GM18508 (cell line): ENCODE data around the gene SPDYE6.
"Not testable (repeated sequence)": the region's sequence is repeated elsewhere in the genome, so short reads cannot be mapped to it uniquely, and the experiment has no call there.

ENCODE experiments used
- ATAC-seq: cut with Tn5 transposase; IDR thresholded peaks from one replicate; pipeline ENCODE4 v1.9.1; 2021; ENCODE audit warnings: moderate number of reproducible peaks; ENCODE audit not compliant: insufficient read depth, unreplicated experiment

The SPDYE6 gene, protein sequence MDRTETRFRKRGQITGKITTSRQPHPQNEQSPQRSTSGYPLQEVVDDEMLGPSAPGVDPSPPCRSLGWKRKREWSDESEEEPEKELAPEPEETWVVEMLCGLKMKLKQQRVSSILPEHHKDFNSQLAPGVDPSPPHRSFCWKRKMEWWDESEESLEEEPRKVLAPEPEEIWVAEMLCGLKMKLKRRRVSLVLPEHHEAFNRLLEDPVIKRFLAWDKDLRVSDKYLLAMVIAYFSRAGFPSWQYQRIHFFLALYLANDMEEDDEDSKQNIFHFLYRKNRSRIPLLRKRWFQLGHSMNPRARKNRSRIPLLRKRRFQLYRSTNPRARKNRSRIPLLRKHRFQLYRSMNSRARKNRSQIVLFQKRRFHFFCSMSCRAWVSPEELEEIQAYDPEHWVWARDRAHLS

DNA sequence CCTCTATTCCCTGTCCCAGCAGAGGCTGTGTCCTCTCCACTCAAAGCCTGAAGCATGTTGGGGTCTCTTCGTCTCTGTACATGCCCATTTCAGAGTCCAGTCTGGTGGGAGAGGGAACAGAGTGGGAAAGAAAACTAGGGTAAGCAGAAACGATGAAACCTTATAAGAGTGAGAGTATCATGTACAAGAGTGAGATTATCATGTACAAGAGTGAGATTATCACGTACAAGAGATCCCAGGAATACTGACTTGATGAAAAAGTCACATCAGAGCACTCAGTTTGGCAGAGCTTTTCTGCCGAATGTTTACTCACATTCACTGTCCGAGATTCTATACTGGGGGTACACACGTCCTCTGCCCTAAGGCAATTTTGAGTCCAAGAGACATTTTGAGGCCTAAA, at the start of gene SPDYE6:
TSS of gene SPDYE6 (minus strand) at position 101 of the 400 bp plus-strand sequence. CDS start 421 bp downstream, outside the sequence.
- ATAC-seq: not testable (repeated sequence)

DNA sequence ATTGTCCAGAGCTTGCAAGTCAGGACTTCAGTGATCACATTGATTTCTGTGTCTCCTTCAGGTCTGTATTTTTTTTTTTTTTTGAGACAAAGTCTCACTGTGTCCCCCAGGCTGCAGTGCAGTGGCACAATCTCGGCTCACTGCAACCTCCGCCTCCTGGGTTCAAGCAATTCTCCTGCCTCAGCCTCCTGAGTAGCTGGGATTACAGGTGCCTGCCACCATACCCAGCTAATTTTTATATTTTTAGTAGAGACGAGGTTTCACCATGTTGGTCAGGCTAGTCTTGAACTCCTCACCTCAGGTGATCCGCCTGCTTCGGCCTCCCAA, 48.6 kb upstream of the SPDYE6 start:
- ATAC-seq: not testable (repeated sequence)

DNA sequence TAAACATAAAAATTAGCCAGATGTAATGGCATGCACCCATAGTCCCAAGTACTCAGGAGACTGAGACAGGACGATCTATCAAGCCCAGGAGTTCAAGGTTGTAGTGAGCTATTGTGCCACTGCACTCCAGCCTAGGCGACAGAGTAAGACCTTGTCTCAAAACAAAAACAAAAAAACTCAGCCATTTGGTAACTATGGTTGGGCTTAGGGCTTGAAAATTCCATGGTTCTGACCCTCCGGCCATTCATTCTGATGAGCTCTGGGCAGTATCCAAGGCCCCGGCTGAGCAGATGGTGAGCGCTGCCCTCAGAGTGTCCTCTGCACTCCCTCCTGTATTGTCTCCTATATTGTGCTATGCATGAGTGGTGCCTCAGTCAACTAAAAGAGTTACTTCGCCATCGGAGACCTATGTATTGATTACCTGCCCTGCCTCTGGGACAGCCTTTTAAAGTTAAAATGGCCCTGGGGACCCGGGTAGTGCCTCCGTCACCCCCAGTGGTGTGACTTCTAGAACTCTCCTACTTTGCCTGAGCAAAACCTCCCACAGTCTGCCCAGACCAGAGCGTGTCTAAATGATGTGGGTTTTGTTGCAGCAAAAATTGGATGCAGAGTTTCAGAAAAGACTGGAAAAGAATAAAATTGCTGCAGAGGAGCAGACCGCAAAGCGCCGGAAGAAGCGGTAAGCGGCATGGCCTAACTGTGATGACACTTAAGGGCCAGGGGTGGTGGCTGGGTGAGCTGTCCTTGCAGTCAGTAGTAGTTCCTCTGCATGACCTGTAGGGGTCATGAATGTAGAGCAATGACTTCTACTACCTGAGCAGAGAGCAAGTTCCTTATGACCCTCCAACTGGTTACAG, 48.0 kb upstream of the SPDYE6 start:
- no peak for ATAC-seq

DNA sequence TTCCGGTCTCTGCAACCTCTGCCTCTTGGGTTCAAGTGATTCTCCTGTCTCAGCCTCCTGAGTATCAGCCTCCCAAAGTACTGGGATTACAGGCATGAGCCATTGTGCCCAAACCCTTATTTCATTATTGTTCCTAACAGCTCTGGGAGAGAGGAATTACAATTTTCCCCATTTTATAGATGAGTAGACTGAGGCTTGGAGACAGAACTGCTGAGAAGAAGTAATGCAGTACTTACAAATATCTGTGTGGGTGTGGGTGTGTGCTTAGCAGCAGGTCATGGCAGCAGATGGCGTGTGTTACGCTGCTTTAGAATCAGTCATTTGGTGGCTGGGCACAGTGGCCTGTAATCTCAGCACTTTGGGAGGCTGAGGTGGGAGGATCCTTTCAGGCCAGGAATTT, 47.3 kb upstream of the SPDYE6 start:
- ATAC-seq: no peak

DNA sequence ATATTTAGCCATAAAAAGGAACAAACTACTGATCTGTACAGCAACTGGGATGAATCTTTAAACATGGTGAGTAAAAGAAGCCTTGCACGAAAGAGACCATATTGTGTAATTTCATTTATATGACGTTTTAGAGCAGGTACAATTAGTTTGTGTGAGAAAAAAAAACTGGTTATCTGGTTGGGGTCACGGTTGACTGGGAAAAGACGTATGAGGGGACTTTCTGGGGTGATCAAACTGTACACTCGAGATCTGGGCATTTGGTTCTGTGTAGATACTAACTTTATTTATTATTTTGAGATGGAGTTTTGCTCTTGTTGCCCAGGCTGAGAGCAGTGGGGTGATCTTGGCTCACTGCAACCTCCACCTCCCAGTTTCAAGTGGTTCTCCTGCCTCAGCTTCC, 44.1 kb upstream of the SPDYE6 start:
- no peak for ATAC-seq

DNA sequence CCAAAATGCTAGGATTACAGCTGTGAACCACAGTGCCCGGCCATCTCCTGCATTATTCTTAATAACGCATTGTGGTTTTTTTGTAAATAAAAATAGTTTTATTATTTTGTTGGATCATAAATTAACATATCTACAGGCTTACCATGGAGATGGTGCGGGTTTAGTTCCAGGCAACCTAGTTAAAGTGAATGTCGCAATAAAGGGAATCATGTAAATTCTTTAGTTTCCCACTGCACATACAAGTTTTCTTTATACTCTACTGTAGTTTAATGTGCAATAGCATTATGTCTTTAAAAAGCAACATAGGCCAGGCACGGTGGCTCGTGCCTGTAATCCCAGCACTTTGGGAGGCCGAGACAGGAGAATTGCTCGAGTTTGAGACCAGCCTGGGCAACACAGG, 42.3 kb upstream of the SPDYE6 start:
- no peak for ATAC-seq

DNA sequence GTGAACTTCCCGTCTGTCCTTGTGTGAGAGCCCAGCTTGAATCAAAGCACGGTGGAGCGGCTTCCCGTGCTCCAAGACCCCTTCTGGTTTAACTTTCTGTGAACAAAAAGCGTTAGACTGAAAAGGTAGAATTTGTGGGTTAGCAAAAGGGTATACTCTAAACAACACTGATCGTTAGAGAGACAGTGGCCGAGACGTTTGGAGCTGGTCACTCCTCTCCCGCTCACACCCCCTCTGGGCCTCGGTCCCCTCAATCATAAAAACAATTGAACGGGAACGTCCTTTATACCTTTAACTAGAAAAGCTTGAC, 40.4 kb upstream of the SPDYE6 start:
- no peak for ATAC-seq

DNA sequence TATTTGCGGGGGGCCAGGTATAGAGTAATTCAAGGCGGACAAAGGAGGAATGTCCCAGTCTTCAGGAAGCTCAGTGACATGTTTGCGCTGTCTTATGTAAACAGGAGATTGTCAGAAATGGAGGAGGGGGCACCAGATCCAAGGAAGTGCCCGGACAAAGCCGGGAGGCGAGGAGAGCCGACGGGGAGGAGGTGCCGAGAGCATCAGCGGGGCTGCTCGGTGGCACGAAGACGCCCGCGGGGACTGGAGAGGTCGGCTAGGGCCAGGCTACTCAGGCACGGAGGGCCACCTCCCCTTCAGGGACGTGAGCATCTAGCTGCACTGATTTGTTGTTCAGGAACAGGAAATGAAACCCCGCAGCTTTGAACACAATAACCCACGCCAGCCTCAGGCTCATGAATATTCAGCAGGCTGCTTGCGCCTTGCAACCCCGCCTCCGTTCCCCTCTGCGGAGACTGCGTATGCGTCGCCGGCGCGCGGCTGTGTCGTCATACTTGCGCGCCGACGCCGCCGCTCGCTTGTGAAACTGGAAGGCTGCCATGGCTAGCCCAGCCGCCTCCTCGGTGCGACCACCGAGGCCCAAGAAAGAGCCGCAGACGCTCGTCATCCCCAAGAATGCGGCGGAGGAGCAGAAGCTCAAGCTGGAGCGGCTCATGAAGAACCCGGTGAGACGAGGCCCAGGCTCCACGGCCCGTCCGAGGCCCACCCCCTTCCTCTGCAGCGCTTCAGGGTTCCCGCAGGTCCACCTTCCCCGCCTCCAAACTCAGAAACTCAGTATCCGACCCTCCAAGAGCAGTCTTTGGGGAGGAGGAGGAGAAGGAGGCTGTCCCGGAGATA, 39.8 kb upstream of the SPDYE6 start, which contains the start of gene PRKRIP1:
TSS of gene PRKRIP1 (plus strand) at position 491 of the 837 bp plus-strand sequence. CDS start at position 540, 49 bp downstream.
- peak; percentile 92 for ATAC-seq

DNA sequence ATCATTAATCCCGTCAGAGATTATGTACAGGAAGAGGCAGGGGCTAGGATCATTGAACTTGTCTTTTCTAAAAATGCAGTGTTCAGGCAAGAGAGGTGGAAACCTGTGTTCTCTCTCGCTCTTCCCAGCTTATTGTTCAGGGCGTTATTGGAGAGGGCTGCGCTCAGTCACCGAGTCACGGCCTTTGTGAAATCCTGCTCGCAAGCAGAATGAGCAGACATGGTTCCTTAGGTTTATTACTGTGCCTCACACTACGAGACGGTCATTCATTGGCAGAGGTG, 39.3 kb upstream of the SPDYE6 start:
- no peak for ATAC-seq

DNA sequence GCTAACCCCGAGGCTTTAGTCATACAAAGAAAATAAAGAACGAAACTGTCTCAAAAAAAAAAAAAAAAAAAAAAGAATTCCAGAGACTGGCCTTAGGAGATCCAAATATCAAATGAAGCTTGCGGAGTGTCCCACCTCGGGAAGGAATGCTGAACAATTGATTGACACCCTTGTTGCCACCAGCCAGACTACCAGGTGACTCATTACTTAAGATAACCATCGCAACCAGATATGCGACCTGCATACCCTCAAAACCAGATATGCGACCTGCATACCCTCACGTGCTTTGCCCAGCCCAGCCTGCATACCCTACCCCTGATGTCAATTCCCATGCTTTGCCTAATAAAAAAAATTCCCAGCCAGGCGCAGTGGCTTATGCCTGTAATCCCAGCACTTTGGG, 37.2 kb upstream of the SPDYE6 start:
- ATAC-seq: no peak

DNA sequence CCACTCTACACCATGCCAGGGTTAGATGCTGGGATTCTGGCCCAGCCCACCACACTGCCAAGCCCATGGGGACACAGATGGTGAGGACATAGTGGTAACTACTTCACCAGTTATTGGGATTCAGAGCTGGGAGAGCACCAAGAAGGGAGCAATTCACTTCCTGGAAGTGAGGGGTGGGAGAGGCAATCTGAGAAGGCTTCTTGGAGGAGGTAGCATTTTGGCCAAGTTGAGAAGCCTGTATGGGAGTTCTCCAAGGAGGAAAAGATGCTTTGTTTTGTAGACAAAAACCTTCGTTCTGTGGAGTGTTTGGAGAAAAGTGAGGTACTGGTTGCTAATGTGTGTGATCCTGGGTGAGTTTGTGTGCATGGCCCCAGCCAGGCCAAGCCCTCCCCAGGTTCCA, 36.1 kb upstream of the SPDYE6 start:
- no peak for ATAC-seq

DNA sequence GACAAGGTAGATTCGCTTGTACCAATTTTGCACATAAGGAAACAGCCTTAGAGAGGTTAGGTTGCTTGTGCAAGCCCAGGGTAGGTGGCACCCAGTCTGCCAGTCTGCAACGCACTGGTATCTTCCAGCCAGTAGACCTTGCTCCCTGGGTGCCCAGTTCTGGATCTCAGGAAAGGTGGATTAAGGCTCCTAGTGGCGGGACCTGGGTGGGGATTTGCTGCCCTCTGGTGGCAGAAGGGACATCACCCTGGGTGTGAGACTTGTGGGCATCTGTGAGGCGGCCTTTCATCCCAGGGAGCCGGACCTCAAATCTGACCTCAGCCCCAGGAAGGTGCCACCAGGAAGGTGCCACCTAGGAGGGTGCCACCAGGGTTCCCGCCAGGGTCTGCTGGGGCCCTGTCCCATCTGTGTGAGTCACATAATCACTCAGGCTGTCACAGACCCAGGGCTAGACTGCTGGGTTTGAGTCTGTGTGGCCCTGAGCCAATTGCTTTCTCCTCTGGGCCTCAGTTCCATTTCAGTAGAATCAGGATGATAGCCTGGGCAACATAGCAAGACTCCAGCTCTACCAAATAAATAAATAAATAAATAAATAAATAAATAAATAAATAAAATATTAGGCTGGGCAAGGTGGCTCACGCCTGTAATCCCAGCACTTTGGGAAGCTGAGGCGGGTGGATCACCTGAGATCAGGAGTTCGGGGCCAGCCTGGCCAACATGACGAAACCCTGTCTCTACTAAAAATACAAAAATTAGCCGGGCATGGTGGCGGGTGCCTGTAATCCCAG, 34.6 kb upstream of the SPDYE6 start:
- no peak for ATAC-seq

DNA sequence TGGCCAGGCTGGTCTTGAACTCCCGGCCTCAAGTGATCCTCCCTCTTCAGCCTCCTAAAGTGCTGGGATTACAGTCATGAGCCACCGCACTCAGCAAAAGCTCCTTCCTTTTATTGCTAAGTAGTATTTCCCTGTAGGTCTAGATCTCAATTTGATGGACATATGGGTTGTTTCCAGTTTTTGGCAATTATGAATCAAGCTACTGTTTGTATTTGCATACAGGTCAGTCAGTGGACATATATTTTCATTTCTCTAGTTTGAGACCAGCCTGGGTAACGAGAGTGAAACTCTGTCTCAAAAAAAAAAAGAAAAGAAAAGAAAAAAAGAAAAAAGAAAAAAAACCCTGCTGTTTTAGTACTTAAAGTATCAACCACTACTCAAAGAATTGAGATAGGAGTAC, 33.6 kb upstream of the SPDYE6 start:
- no peak for ATAC-seq

DNA sequence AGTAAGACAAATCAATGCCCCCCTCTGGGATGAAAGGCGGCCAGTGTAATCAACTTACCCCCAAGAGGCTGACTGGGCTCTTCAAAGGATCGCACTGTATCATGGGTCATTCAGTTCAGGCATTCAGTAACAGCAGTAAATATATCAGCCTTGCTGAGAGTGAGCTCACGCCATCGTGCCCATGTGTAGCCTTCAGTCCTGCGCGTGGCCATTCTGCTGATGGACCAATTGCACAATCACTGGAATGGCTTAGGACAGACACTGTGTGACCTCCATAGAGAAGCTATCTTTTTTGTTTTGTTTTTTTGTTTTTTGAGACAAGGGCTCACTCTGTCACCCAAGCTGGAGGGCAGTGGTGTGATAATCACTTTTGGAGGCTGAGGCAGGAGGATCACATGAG, 30.8 kb upstream of the SPDYE6 start:
- ATAC-seq: no peak

DNA sequence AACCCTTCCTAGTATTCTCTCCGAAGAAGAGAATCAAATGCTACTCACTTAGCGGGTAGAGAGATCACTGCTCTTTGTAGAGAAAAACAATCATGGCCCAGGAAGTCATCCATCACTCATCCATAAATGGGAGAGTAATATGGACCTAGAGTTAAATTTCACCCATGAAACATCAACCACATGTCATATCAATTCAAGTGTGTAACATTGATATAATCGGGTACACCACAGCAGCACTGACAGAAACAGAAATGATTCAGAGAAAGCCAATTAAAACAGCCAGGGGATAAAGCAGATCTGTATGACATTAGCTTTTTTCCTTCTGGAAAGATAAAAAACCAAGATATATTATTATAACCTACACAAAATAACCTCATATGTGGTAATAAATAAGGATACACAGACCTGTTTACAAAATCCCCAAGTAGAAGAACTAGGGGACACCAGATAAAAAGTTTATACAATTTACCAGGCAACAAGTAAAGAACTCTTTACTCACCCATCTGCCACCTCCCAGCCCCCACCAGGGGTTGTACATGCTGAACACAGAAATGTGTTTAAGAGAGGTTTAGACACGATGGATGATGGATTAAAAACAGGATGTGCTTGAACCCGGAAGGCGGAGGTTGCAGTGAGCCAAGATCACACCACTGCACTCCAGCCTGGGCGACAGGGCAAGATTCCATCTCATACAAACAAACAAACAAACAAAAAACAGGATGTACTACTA, 25.6 kb upstream of the SPDYE6 start:
- ATAC-seq: not testable (repeated sequence)

DNA sequence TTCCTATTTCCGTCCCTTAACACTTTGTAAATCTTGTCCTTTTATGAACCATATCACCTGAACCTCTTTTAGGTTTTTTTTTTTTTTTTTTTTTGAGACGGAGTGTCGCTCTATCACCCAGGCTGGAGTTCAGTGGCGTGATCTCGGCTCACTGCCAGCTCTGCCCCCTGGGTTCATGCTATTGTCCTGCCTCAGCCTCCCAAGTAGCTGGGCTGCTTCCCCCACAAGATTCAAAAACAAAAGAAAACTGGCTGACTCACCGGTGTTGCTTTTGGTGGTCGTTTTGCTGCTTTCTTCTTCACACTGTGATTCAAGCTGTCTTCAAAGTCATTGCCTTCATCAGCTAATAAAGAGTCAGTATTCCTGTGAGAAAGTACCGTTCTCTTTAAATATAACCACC, 24.6 kb upstream of the SPDYE6 start:
- ATAC-seq: not testable (repeated sequence)

DNA sequence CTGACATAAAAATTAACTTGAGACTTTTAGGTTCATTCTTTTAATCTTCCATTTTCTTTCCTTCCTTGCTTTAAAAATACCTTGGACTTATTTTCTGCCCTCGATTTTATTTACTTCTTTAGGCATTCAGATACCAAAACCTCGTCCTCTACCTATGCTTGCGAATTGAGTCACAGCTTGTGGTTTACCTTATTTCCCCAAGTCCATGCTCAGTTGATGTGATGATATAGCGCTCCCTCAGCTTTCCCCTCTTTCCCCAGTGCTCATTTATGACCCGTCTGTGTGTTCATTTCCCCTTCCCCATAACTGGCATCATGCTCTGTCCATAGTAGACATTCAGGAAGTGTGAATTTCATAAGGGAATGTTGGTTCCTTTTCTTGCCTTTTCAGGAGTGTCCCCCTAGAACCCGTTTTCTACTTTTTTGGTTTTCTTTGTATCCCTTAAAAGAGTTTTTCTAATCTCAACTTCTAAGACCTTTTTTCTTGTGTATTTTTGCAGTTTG, 20.8 kb upstream of the SPDYE6 start:
- no peak for ATAC-seq

DNA sequence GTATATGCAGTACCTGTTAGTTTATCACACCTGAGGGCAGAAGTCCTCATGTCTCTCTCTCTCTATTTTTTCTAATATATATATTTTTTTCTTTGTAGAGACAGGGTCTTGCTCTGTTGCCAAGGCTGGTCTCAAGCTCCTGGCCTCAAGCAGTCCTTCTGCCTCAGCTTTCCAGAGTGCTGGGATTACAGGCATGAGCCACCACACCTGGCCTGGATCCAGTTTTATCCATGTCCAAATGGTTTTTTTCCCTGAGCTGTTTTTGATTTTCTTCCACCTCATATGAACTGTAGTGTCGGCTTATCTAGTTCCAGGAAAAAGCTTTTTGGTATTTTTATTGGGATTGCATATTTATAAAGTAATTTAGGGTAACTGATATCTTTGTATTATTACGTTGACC, 16.6 kb upstream of the SPDYE6 start:
- not testable (repeated sequence) for ATAC-seq

DNA sequence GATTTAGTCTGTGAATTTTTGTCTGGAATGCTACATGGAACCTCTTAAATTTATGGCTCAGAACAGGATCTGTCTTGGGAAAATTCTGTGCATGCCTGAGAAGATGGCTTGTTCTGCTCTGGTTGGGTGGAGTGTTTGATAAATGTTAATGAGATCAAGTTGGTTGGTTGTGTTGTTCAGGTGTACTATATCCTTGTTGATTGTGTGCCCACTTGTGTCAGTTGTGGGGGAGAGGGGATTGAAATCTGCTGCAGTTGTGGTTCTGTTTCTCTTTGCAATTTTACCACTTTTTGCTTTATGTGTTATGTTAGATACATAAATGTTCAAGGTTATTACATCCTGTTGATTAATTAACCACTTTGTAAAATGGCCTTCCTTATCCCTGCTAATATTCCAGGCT, 13.8 kb upstream of the SPDYE6 start:
- ATAC-seq: not testable (repeated sequence)
